Lung (tissue), 12 donors: ENCODE data around the gene CCR3. TPM values are rescaled to one million over a fixed set of nuclear protein-coding genes. Genes with fewer than 3 reads are reported as not detected.

Source experiments
- ATAC-seq: fragments of 200-7000 bp; cut with Tn5 transposase; one replicate; pipeline ENCODE4 v1.9.1; 2020; ENCODE audit warnings: moderate number of reproducible peaks; ENCODE audit not compliant: insufficient read depth, low FRiP score
- DNase-seq, 3 donors: peaks; one replicate each; pipeline ENCODE4 v3.0.0-alpha.2; 2013 to 2017
- H3K27ac ChIP-seq, 2 donors: one replicate each; pipeline ENCODE4 v1.5.1; 2013; ENCODE audit warnings: mild to moderate bottlenecking in 2 of 2, moderate library complexity in 2 of 2, control low read depth in 1 of 2, inconsistent platforms in 1 of 2, low read depth in 1 of 2, low read length in 1 of 2
- H3K27me3 ChIP-seq, 3 donors: one replicate each; pipeline ENCODE4 v1.5.1; 2013; ENCODE audit warnings: low read length in 2 of 3; ENCODE audit not compliant: control insufficient read depth in 3 of 3, insufficient read depth in 3 of 3
- H3K36me3 ChIP-seq, 4 donors: one replicate each; pipeline ENCODE4 v1.5.1; 2013; ENCODE audit warnings: low read length in 4 of 4, mild to moderate bottlenecking in 1 of 4, moderate library complexity in 1 of 4; ENCODE audit not compliant: control insufficient read depth in 4 of 4, insufficient read depth in 4 of 4
- H3K4me1 ChIP-seq, 5 donors: one replicate each; pipeline ENCODE4 v1.5.1; 2013; ENCODE audit warnings: low read length in 5 of 5, mild to moderate bottlenecking in 2 of 5, moderate library complexity in 1 of 5; ENCODE audit not compliant: control insufficient read depth in 5 of 5, insufficient read depth in 5 of 5
- H3K4me3 ChIP-seq: one replicate; pipeline ENCODE4 v1.5.1; 2013; ENCODE audit warnings: mild to moderate bottlenecking, control low read depth, moderate library complexity
- H3K9ac ChIP-seq, 2 donors: one replicate each; pipeline ENCODE4 v1.5.1; 2013; ENCODE audit warnings: low read length in 2 of 2, control low read depth in 1 of 2; ENCODE audit not compliant: insufficient read depth in 1 of 2
- H3K9me3 ChIP-seq, 4 donors: one replicate each; pipeline ENCODE4 v1.5.1; 2013; ENCODE audit warnings: low read length in 3 of 4, mild to moderate bottlenecking in 1 of 4, moderate library complexity in 1 of 4; ENCODE audit not compliant: control insufficient read depth in 4 of 4, insufficient read depth in 3 of 4
- CTCF ChIP-seq: IDR thresholded peaks from 2 replicates; pipeline ENCODE4 v1.5.1; 2012; ENCODE audit warnings: mild to moderate bottlenecking; ENCODE audit errors: control extremely low read depth, extremely low read depth
- WGBS, 2 donors: extraction: QIAGEN DNeasy Blood & Tissue Kit; methylation state at CpG; one replicate each; pipeline ENCODE4 v1.1.7; 2013; 5-methylcytosine and 5-hydroxymethylcytosine counted together
- polyA plus RNA-seq, 2 donors: library from polyadenylated mRNA; stranded (reverse); fragments of 200-250 nt; gene quantifications; one replicate each; pipeline ENCODE4 v1.2.1, GENCODE V29; 2013
- total RNA-seq, 2 donors: library from RNA; depleted of rRNA in 1 of 2; stranded (reverse); fragments of >200 nt in 1 of 2; gene quantifications; one replicate each; pipeline ENCODE4 v1.2.1, GENCODE V29; 2014 to 2021
- donor health status: control.
- donor health status: control.
- donor health status: Bipolar disorder and iron deficiency.
- donor health status: healthy.
- donor health status: DM: yes; HTN: yes; CAD: no.

The CCR3 gene
- total and polyA plus RNA-seq, 4 donors = 0.15 to 0.88 (median 0.31) TPM; not detected in 1

- no peaks in the 10 kb centered on the region for H3K27me3 ChIP-seq
- DNase-seq = peak; percentile 76 to 92 (median 90)
- peaks cover 0 to 16% (median 3%) of the 10 kb centered on the region in 5 donors for H3K4me1 ChIP-seq
- no peaks in the 10 kb centered on the region for H3K36me3 ChIP-seq
- ATAC-seq = no peak
- peaks cover 0 to 4% (median 0%) of the 10 kb centered on the region in 4 donors for H3K9me3 ChIP-seq
- H3K4me3 ChIP-seq = no peak overlapping the region
- no peak for TF ChIP-seq CTCF
- no peak overlapping the region for H3K27ac ChIP-seq
- no peak overlapping the region for H3K9ac ChIP-seq
- WGBS, 2 donors = 81 to 83% methylated on average over 4 of the region's 4 CpGs
These were observed 29.8 kb downstream of the CCR3 start for GRCh38 chr3:46272028-46272451.

DNA sequence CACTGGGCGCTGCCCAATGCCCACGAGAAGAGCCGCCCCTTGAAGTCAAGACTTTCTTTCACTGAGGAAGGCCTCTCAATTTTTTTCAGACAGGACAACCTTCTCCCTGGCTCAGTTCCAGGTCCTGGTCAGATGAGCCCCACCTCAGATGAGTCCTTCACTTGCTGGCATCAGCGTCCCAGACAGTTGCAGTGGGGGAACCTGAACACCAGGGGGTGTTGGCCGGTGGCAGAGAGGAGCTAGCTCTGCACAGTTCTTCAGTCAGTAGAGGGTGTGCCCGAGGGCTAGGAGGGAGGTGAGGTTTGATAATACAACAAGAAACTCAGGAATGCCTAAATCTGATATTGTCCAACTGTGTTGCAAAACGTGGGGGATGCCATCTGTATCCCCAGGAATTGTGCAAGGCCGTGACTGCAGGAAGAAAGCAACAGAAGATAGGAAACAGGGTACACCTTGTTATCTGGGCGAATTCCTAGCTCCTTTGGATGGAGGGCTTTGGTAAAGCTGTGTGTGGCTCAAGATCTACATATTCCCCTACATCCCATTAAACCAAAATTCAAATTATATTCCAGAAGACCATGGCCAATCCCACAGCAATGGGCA, 34.3 kb downstream of the CCR3 start:
- WGBS, 2 donors = 44 to 48% methylated on average over 9 of the region's 9 CpGs
- H3K27ac ChIP-seq = no peak overlapping the region
- no peak overlapping the region for H3K9ac ChIP-seq
- no peaks in the 10 kb centered on the region for H3K9me3 ChIP-seq
- H3K27me3 ChIP-seq = no peaks in the 10 kb centered on the region
- no peaks in the 10 kb centered on the region for H3K36me3 ChIP-seq
- no peak for DNase-seq
- TF ChIP-seq CTCF = peak; percentile 74
- H3K4me1 ChIP-seq = peaks cover 0 to 15% (median 3%) of the 10 kb centered on the region in 5 donors
- H3K4me3 ChIP-seq = no peak overlapping the region
- ATAC-seq = peak; percentile 82

DNA sequence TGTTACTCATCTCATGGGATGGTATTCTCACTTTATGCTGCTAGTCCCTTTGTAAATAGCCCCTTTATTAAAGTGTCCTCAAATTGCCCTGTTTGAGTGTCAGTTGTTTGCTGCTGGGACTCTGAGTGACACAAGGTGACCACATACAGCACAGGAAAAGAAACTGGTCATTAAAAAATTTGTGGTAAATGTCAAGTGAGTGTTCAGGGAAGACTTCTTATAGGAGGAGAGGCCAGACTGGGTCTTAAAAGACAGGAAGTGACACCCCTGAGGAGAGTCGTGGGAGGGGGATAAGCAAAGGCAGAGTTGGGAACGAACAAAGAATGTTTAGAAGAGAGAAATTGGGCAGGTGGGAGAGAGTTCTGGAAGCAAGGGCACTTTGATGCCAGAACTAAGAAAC, 35.2 kb downstream of the CCR3 start:
- ATAC-seq = no peak
- Histone ChIP-seq H3K4me3 (no peak overlapping the region), H3K27ac (no peak overlapping the region), H3K9ac (no peak overlapping the region), H3K36me3 (no peaks in the 10 kb centered on the region), H3K9me3 (no peaks in the 10 kb centered on the region), H3K27me3 (no peaks in the 10 kb centered on the region), H3K4me1 (peaks cover 0 to 14% (median 3%) of the 10 kb centered on the region in 5 donors)
- WGBS, 2 donors = 45 to 55% methylated on average over 2 of the region's 2 CpGs
- TF ChIP-seq CTCF = no peak
- DNase-seq = no peak
